Stimulated activated CD8-positive, alpha-beta memory T cell treated with anti-CD3 and anti-CD28 coated beads, Interleukin-15, amount 100 ng/mL, for 1 hour (primary cell): ENCODE results near the gene ATAT1.
A peak's percentile ranks its signal among the peaks of the same experiment; 100 is the strongest.

ENCODE experiments used
- DNase-seq: peaks from one replicate; pipeline ENCODE4 v3.0.0-alpha.2; 2020; ENCODE audit warnings: low read depth

ATAT1 gene

GRCh38 chr6:30684386-30685156, 57.9 kb downstream of the ATAT1 start:
- no peak for DNase-seq

- DNase-seq: no peak
These were observed 58.7 kb downstream of the ATAT1 start for GRCh38 chr6:30685157-30686008.

- DNase-seq: peak; percentile 80
These were observed 59.6 kb downstream of the ATAT1 start, which contains the start of gene PPP1R18 for GRCh38 chr6:30686009-30686907. PPP1R18 (minus strand) TSS chr6:30686645; CDS start chr6:30686018, 627 bp downstream.

GRCh38 chr6:30686908-30687658, 60.4 kb downstream of the ATAT1 start:
- DNase-seq: peak; percentile 52

- no peak for DNase-seq
These were observed 61.2 kb downstream of the ATAT1 start for GRCh38 chr6:30687659-30688431.

GRCh38 chr6:30688569-30688968, 61.9 kb downstream of the ATAT1 start:
- no peak for DNase-seq

- DNase-seq: no peak
These were observed 62.6 kb downstream of the ATAT1 start for GRCh38 chr6:30689022-30689865.

- no peak for DNase-seq
These were observed 63.3 kb downstream of the ATAT1 start for GRCh38 chr6:30689985-30690384.

- DNase-seq: no peak
These were observed 63.9 kb downstream of the ATAT1 start, which contains the start of gene NRM for GRCh38 chr6:30690403-30691207. NRM (minus strand) TSS chr6:30690984; CDS start chr6:30690974, 10 bp downstream.

- no peak for DNase-seq
These were observed 64.7 kb downstream of the ATAT1 start for GRCh38 chr6:30691208-30691847.
